ENCODE data around the gene SHROOM1. TPM values are rescaled to one million over a fixed set of nuclear protein-coding genes. Genes with fewer than 3 reads are reported as not detected.

The SHROOM1 gene
- total RNA-seq, 5 donors from 2014 or later (not counting 1 experiment from before 2014, with no cell fraction given): 0.35 to 1.1 (median 0.62) TPM; not detected in 2

- no peaks in the 10 kb centered on the region for H3K9me3 Mint-ChIP-seq
- Histone ChIP-seq H3K27me3 (replicated peaks in 1 of 2; ENCODE audit: control insufficient read depth in 2 of 2, extremely low read depth in 1 of 2, insufficient read depth in 2 of 2, low read length in 1 of 2) (peaks cover 3 to 60% of the 10 kb centered on the region in 2 experiments), H3K36me3 (ENCODE audit: control insufficient read depth in 2 of 2, extremely low read depth in 1 of 2, insufficient read depth in 1 of 2, low read length in 1 of 2) (no peaks in the 10 kb centered on the region), H3K27ac (ENCODE audit: low read length) (no peak overlapping the region), H3K9me3 (no peaks in the 10 kb centered on the region), H3K4me1 (ENCODE audit: control insufficient read depth in 1 of 2, extremely low read depth in 1 of 2, insufficient read depth in 2 of 2, low read length in 2 of 2) (peaks cover 5 to 25% of the 10 kb centered on the region in 2 experiments), H3K4me3 (ENCODE audit: control insufficient read depth in 1 of 2, extremely low read depth in 1 of 2, low read length in 1 of 2) (no peak overlapping the region)
- peaks cover 11 to 14% (median 12%) of the 10 kb centered on the region in 3 donors for H3K4me1 Mint-ChIP-seq
- ATAC-seq (replicated peaks in 1 of 4): no peak
- DNase-seq: no peak
- ChIA-PET POLR2A (interaction anchor here in 1 of 2 donors (0.6 kb wide), 1 partner anchor 90 kb away, joined by 3 read pairs; no protein-coding TSS in a partner anchor), CTCF (interaction anchor here (0.8 to 2.1 kb wide), 4 partner anchors 8 to 435 kb away, joined by 3 to 10 read pairs (median 3); no protein-coding TSS in a partner anchor)
- no peaks in the 10 kb centered on the region for H3K36me3 Mint-ChIP-seq
- H3K27me3 Mint-ChIP-seq: peaks cover 9 to 46% of the 10 kb centered on the region in 2 donors
- no peak overlapping the region for H3K27ac Mint-ChIP-seq
- no peak overlapping the region for H3K4me3 Mint-ChIP-seq
- WGBS (ENCODE audit: insufficient coverage): no CpG with 5 or more reads among the region's 3 CpGs
Observed at GRCh38 chr5:132821350-132821749, 9.1 kb downstream of the SHROOM1 start.

- no peak overlapping the region for H3K27ac Mint-ChIP-seq
Observed at GRCh38 chr5:132820162-132820754, 10.2 kb downstream of the SHROOM1 start.

DNA sequence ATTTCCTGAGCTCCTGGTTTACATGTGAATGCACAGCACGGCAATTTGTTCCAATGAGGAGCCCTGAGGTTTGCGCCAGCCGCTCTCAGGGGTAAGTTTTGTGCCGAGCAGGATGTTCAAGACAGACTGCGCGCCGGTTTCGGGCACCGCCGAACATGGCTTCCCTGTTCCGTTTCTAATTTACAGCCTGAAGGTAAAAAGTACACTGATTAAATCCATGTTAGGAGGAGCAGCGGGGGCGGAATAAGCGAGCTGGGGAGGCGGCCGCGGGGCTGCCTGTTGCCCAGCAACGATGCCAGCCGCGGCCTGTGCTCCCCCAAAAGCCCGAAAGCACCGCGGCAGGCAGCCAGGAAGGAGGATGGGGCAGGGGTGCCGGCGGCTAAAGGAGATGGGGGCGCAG lies 11.0 kb downstream of the SHROOM1 start:
- Mint-ChIP-seq H3K9me3 (no peaks in the 10 kb centered on the region), H3K4me3 (peak overlapping the region; percentile 67 to 73 (median 70)), H3K27ac (no peak overlapping the region), H3K36me3 (no peaks in the 10 kb centered on the region), H3K27me3 (peaks cover 7 to 37% of the 10 kb centered on the region in 2 donors), H3K4me1 (peaks cover 11 to 12% (median 12%) of the 10 kb centered on the region in 3 donors)
- no peak overlapping the region for H3K27ac ChIP-seq (ENCODE audit: low read length)
- H3K27me3 ChIP-seq (replicated peaks in 1 of 2; ENCODE audit: control insufficient read depth in 2 of 2, extremely low read depth in 1 of 2, insufficient read depth in 2 of 2, low read length in 1 of 2): peaks cover 2 to 45% of the 10 kb centered on the region in 2 experiments
- CTCF ChIA-PET: interaction anchor here (0.5 to 2.1 kb wide), 19 partner anchors 9 to 1223 kb away, joined by 3 to 10 read pairs (median 4); partner anchors contain the start of genes CCNI2 (in 1 of the 2), RAD50 (in 1 of the 2) and SHROOM1 (in 1 of the 2)
- WGBS (ENCODE audit: insufficient coverage): 33% methylated on average over 24 of the region's 26 CpGs
- POLR2A ChIA-PET: no interaction called here
- peaks cover 5 to 15% of the 10 kb centered on the region in 2 experiments for H3K4me1 ChIP-seq (ENCODE audit: control insufficient read depth in 1 of 2, extremely low read depth in 1 of 2, insufficient read depth in 2 of 2, low read length in 2 of 2)
- H3K36me3 ChIP-seq (ENCODE audit: control insufficient read depth in 2 of 2, extremely low read depth in 1 of 2, insufficient read depth in 1 of 2, low read length in 1 of 2): no peaks in the 10 kb centered on the region
- no peaks in the 10 kb centered on the region for H3K9me3 ChIP-seq
- peak overlapping the region; percentile 34 to 54 for H3K4me3 ChIP-seq (ENCODE audit: control insufficient read depth in 1 of 2, extremely low read depth in 1 of 2, low read length in 1 of 2)
- ATAC-seq (replicated peaks in 1 of 4) (peak in 2 of 4 experiments; percentile 12 to 56), DNase-seq (peak in 2 of 35 experiments; percentile 17 to 27)

More at GRCh38 chr5:132820162-132820754, 10.2 kb downstream of the SHROOM1 start:
- H3K9me3 Mint-ChIP-seq: no peaks in the 10 kb centered on the region
- no peak overlapping the region for H3K27ac ChIP-seq (ENCODE audit: low read length)
- no peaks in the 10 kb centered on the region for H3K36me3 Mint-ChIP-seq
- peak overlapping the region; percentile 45 to 73 (median 67) for H3K4me3 Mint-ChIP-seq
- ATAC-seq (replicated peaks in 1 of 4) (peak; percentile 84 to 86 (median 85)), DNase-seq (peak; percentile 61 to 92 (median 80))
- peaks cover 3 to 53% of the 10 kb centered on the region in 2 experiments for H3K27me3 ChIP-seq (replicated peaks in 1 of 2; ENCODE audit: control insufficient read depth in 2 of 2, extremely low read depth in 1 of 2, insufficient read depth in 2 of 2, low read length in 1 of 2)
- no peaks in the 10 kb centered on the region for H3K36me3 ChIP-seq (ENCODE audit: control insufficient read depth in 2 of 2, extremely low read depth in 1 of 2, insufficient read depth in 1 of 2, low read length in 1 of 2)
- no peaks in the 10 kb centered on the region for H3K9me3 ChIP-seq
- peaks cover 10 to 12% (median 11%) of the 10 kb centered on the region in 3 donors for H3K4me1 Mint-ChIP-seq
- peaks cover 5 to 19% of the 10 kb centered on the region in 2 experiments for H3K4me1 ChIP-seq (ENCODE audit: control insufficient read depth in 1 of 2, extremely low read depth in 1 of 2, insufficient read depth in 2 of 2, low read length in 2 of 2)
- CTCF ChIA-PET: interaction anchor here (0.5 to 2.1 kb wide), 36 partner anchors 8 to 1224 kb away, joined by 3 to 10 read pairs (median 4); partner anchors contain the start of genes CCNI2 (in 1 of the 2), RAD50 (in 1 of the 2) and SHROOM1 (in 1 of the 2)
- POLR2A ChIA-PET: interaction anchor here in 1 of 2 donors (0.6 kb wide), 1 partner anchor 15 kb away, joined by 3 read pairs; no protein-coding TSS in a partner anchor
- peaks cover 7 to 42% of the 10 kb centered on the region in 2 donors for H3K27me3 Mint-ChIP-seq
- WGBS (ENCODE audit: insufficient coverage): 0% methylated on average over 8 of the region's 15 CpGs
- H3K4me3 ChIP-seq (ENCODE audit: control insufficient read depth in 1 of 2, extremely low read depth in 1 of 2, low read length in 1 of 2): peak overlapping the region in 1 of 2 donors; percentile 38

- Mint-ChIP-seq H3K4me3 (no peak overlapping the region), H3K36me3 (no peaks in the 10 kb centered on the region), H3K9me3 (no peaks in the 10 kb centered on the region), H3K4me1 (peaks cover 21 to 23% (median 22%) of the 10 kb centered on the region in 3 donors), H3K27ac (no peak overlapping the region), H3K27me3 (peaks cover 14 to 37% of the 10 kb centered on the region in 2 donors)
- Histone ChIP-seq H3K9me3 (no peaks in the 10 kb centered on the region), H3K36me3 (ENCODE audit: control insufficient read depth in 2 of 2, extremely low read depth in 1 of 2, insufficient read depth in 1 of 2, low read length in 1 of 2) (no peaks in the 10 kb centered on the region), H3K4me3 (ENCODE audit: control insufficient read depth in 1 of 2, extremely low read depth in 1 of 2, low read length in 1 of 2) (no peak overlapping the region), H3K4me1 (ENCODE audit: control insufficient read depth in 1 of 2, extremely low read depth in 1 of 2, insufficient read depth in 2 of 2, low read length in 2 of 2) (peaks cover 7 to 22% of the 10 kb centered on the region in 2 experiments), H3K27ac (ENCODE audit: low read length) (no peak overlapping the region), H3K27me3 (replicated peaks in 1 of 2; ENCODE audit: control insufficient read depth in 2 of 2, extremely low read depth in 1 of 2, insufficient read depth in 2 of 2, low read length in 1 of 2) (peaks cover 4 to 34% of the 10 kb centered on the region in 2 experiments)
- no CpG with 5 or more reads among the region's 1 CpG for WGBS (ENCODE audit: insufficient coverage)
- DNase-seq: no peak
- ChIA-PET POLR2A (interaction anchor here in 1 of 2 donors (0.6 kb wide), 1 partner anchor 29 kb away, joined by 3 read pairs; no protein-coding TSS in a partner anchor), CTCF (interaction anchor here in 1 of 2 donors (0.8 to 1.2 kb wide), 2 partner anchors 60 to 122 kb away, joined by 3 read pairs; no protein-coding TSS in a partner anchor)
- ATAC-seq (replicated peaks in 1 of 4): no peak
Observed at GRCh38 chr5:132817011-132817410, 13.4 kb downstream of the SHROOM1 start.

DNA sequence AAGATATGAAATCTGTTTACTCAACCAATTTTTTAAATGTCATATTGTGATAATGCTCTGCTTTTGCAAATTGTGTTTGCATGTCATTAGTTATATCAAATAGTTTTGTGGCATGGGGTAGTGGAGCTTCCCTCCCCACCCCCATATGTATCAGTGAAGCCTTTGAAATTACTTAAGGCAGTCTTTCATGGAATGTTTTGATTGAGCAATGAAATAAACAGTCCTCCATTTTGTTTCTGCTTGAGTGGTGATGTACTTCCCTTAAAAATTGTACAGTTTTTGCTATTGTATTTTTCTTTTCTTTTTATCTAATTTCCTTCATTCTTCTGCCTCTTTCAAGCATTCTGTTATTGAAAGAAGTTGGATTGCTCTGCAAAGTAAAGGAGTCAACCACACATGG lies 13.9 kb downstream of the SHROOM1 start:
- no peak overlapping the region for H3K27ac Mint-ChIP-seq

DNA sequence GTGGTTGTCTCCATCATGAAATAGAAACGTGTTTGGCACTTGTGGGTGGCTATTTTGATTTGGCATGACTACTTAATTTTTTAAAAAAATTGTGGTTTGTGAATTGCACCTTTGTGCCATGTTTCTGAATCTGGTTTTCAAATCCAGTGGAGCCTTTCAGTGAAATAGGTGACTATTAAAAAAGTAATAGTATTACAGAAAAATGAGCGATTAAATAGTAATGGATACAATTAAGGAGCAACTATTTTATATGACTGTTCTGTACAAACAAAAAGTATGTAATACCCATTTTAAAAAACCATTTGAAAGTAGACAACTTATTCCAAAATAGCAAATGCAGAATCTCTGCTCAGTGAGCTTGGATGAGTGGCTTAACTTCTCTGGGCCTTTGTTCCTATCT lies 14.4 kb downstream of the SHROOM1 start:
- no peak for ATAC-seq (replicated peaks in 1 of 4)
- no peaks in the 10 kb centered on the region for H3K36me3 ChIP-seq (ENCODE audit: control insufficient read depth in 2 of 2, extremely low read depth in 1 of 2, insufficient read depth in 1 of 2, low read length in 1 of 2)
- peaks cover 8 to 41% of the 10 kb centered on the region in 2 experiments for H3K27me3 ChIP-seq (replicated peaks in 1 of 2; ENCODE audit: control insufficient read depth in 2 of 2, extremely low read depth in 1 of 2, insufficient read depth in 2 of 2, low read length in 1 of 2)

More for the DNA sequence above, 13.9 kb downstream of the SHROOM1 start:
- ChIA-PET CTCF (interaction anchor here in 1 of 2 donors (1.2 kb wide), 1 partner anchor 121 kb away, joined by 3 read pairs; no protein-coding TSS in a partner anchor), POLR2A (interaction anchor here in 1 of 2 donors (0.6 kb wide), 1 partner anchor 29 kb away, joined by 3 read pairs; no protein-coding TSS in a partner anchor)
- peaks cover 7 to 22% of the 10 kb centered on the region in 2 experiments for H3K4me1 ChIP-seq (ENCODE audit: control insufficient read depth in 1 of 2, extremely low read depth in 1 of 2, insufficient read depth in 2 of 2, low read length in 2 of 2)
- H3K36me3 ChIP-seq (ENCODE audit: control insufficient read depth in 2 of 2, extremely low read depth in 1 of 2, insufficient read depth in 1 of 2, low read length in 1 of 2): no peaks in the 10 kb centered on the region
- no peak overlapping the region for H3K27ac ChIP-seq (ENCODE audit: low read length)
- no peaks in the 10 kb centered on the region for H3K9me3 ChIP-seq
- Mint-ChIP-seq H3K36me3 (no peaks in the 10 kb centered on the region), H3K27me3 (peaks cover 19 to 41% of the 10 kb centered on the region in 2 donors), H3K4me3 (no peak overlapping the region), H3K4me1 (peaks cover 21 to 23% (median 22%) of the 10 kb centered on the region in 3 donors), H3K9me3 (no peaks in the 10 kb centered on the region)
- no peak overlapping the region for H3K4me3 ChIP-seq (ENCODE audit: control insufficient read depth in 1 of 2, extremely low read depth in 1 of 2, low read length in 1 of 2)
- DNase-seq: no peak
- peaks cover 7 to 38% of the 10 kb centered on the region in 2 experiments for H3K27me3 ChIP-seq (replicated peaks in 1 of 2; ENCODE audit: control insufficient read depth in 2 of 2, extremely low read depth in 1 of 2, insufficient read depth in 2 of 2, low read length in 1 of 2)
- ATAC-seq (replicated peaks in 1 of 4): no peak

More for the DNA sequence above, 14.4 kb downstream of the SHROOM1 start:
- WGBS (ENCODE audit: insufficient coverage): 17% methylated on average over 1 of the region's 2 CpGs
- H3K4me1 ChIP-seq (ENCODE audit: control insufficient read depth in 1 of 2, extremely low read depth in 1 of 2, insufficient read depth in 2 of 2, low read length in 2 of 2): peaks cover 7 to 22% of the 10 kb centered on the region in 2 experiments
- no peaks in the 10 kb centered on the region for H3K9me3 ChIP-seq
- H3K9me3 Mint-ChIP-seq: no peaks in the 10 kb centered on the region
- CTCF ChIA-PET: no interaction called here
- no peak overlapping the region for H3K4me3 Mint-ChIP-seq
- no peaks in the 10 kb centered on the region for H3K36me3 Mint-ChIP-seq
- no peak overlapping the region for H3K4me3 ChIP-seq (ENCODE audit: control insufficient read depth in 1 of 2, extremely low read depth in 1 of 2, low read length in 1 of 2)
- H3K27ac ChIP-seq (ENCODE audit: low read length): no peak overlapping the region
- H3K27ac Mint-ChIP-seq: no peak overlapping the region
- DNase-seq: no peak
- peaks cover 21 to 23% (median 22%) of the 10 kb centered on the region in 3 donors for H3K4me1 Mint-ChIP-seq
- H3K27me3 Mint-ChIP-seq: peaks cover 24 to 45% of the 10 kb centered on the region in 2 donors
- POLR2A ChIA-PET: no interaction called here

Measured in T-cell (primary cell).